NK-92 (cell line): Measurements from ENCODE around the gene ZNF292.
"Not testable (repeated sequence)": the region's sequence is repeated elsewhere in the genome, so short reads cannot be mapped to it uniquely, and the experiment has no call there.

Source experiments
- DNase-seq: peaks from one replicate; lab custom pipeline; 2025; ENCODE audit not compliant: unreplicated experiment; lab: John Stamatoyannopoulos, UW

The ZNF292 gene

GRCh38 chr6:87212596-87212995 is 57.2 kb downstream of the ZNF292 start:
- no peak for DNase-seq

DNA sequence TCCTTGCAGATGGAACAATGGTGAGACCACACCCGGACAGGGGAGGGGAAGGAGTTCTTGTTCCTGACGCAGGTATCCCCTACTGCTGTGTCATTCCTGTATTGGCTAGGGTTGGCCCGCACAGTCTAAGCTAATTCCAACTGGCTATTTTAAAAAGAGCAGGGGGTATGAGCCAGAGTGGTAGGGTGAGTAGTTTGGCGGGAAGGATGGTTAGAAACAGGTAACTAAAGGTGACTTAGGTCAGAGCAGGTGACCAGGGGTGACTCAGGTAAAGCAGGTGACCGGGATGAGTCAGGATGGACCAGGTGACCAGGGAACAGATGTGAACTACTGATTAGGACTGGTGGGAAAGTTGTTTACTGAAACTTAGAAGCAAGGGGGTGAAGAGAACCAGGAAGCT is 58.0 kb downstream of the ZNF292 start:
- DNase-seq = no peak

DNA sequence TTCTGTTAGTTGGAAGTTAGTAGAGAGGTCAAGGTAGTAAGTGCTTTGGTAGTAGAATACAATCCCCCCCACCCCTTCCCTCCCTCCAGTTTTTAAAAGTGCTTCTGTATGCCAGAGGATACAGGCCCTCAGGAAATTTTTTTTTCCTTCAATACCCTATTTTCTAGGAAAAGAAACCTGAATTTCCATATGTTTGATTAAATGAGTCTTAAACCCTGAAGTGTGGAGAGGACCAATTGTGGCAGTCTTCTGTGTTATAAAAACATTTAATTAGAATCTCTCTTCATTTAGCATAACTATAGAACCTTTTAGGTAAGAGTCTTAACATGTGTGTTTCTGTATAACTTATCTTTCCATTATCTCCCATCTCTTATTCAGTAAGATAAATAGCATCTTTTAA is 59.5 kb downstream of the ZNF292 start:
- DNase-seq = no peak

GRCh38 chr6:87220997-87221396 is 65.6 kb downstream of the ZNF292 start:
- DNase-seq = no peak

DNA sequence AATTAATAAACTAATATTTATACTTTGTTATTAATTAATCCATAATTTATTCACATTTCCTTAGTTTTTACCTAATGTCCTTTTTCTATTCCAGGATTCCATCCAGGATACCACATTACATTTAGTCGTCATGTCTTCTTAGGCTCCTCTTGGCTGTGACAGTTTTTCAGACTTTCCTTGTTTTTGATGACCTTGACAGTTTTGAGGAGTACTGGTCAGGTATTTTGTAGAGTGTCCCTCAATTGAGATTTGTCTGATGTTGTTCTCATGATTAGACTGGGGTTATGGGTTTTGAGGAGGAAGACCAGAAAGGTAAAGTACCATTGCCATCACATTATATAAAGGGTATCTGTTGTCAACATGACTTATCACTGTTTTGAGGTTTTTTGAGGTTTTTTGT is 67.3 kb downstream of the ZNF292 start:
- no peak for DNase-seq

- no peak for DNase-seq
Measured at GRCh38 chr6:87224971-87225370, 69.6 kb downstream of the ZNF292 start.

GRCh38 chr6:87225511-87225910 is 70.1 kb downstream of the ZNF292 start:
- no peak for DNase-seq

DNA sequence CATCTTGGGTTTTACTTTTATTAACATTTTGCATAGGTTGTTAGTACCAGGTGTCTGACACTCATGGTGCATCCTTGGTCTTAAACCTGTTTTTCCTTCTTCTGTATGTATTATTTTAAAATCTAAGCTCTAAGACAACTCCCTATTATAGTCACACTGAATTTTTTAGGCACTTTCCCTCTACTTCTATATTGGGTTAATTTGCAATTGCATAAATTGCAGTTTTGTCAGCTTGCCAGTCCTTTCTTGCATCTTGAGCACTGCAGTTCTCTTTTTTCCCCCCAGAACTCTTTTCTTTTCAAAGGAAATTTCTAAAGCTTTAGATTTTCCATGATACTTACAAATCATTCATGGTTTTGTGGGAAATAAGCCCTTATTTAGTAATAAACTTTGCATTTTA is 70.6 kb downstream of the ZNF292 start:
- DNase-seq = no peak

- no peak for DNase-seq
Measured at GRCh38 chr6:87230801-87231200, 75.4 kb downstream of the ZNF292 start.

GRCh38 chr6:87237804-87238203 is 82.4 kb downstream of the ZNF292 start:
- no peak for DNase-seq

GRCh38 chr6:87239098-87239635 is 83.8 kb downstream of the ZNF292 start:
- not testable (repeated sequence) for DNase-seq

DNA sequence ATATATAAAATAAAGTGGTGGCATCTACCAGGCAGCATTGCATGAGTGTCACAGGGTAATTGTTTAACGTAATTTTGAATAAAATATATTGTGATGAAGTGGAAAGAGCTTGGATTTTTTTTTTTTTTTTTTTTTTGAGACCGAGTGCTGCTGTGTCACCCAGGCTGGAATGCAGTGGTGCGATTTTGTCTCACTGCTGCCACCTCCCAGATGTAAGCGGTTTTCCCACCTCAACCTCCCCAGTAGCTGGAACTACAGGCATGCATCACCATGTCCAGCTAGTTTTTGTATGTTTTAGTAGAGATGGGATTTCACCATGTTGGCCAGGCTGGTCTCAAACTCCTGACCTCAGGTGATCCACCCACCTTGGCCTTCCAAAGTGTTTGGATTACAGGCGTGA is 85.9 kb downstream of the ZNF292 start:
- DNase-seq = no peak

DNA sequence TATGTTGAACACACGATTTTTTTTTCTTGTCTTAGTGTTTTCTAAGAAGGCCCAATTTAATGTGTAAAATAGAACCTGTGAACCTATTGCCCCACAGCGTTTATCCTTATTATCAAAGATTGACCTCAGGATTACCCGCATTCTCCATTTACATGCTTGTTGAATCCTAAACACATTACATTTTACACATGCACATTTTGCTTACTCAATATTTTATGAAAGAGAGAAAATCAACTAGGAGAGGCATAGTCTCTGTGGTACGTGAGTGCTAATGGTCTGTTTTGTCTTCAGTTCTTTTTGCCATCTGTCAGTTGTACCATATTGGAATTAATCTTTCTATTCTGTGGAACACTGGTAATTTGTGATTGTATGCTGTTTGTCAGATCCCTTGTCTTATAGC is 86.9 kb downstream of the ZNF292 start:
- no peak for DNase-seq

DNA sequence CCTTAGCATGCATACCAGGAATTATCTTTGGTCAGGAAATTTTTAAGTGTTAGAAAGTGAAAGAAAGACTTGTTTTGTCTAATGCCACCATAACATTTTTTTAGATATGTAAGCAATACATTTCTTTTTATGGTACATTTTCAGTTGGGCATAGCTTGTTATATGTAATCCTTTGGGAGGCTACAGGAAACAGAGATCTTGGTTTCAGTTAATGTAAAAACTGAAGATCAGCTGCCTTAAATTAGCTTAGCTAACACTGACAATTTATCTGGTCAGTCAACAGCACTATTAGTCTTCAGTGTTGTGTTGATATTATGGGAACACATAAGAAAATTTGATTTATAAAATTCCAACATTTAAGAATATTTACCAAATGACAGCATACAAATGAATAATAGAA is 88.4 kb downstream of the ZNF292 start:
- no peak for DNase-seq

- no peak for DNase-seq
Measured at GRCh38 chr6:87244380-87244779, 89.0 kb downstream of the ZNF292 start.

GRCh38 chr6:87250019-87250418 is 94.7 kb downstream of the ZNF292 start:
- DNase-seq = no peak

GRCh38 chr6:87251225-87251624 is 95.9 kb downstream of the ZNF292 start:
- DNase-seq = no peak

GRCh38 chr6:87251725-87252124 is 96.4 kb downstream of the ZNF292 start:
- no peak for DNase-seq

- DNase-seq = no peak
Measured at GRCh38 chr6:87257046-87257445, 101.7 kb downstream of the ZNF292 start.

DNA sequence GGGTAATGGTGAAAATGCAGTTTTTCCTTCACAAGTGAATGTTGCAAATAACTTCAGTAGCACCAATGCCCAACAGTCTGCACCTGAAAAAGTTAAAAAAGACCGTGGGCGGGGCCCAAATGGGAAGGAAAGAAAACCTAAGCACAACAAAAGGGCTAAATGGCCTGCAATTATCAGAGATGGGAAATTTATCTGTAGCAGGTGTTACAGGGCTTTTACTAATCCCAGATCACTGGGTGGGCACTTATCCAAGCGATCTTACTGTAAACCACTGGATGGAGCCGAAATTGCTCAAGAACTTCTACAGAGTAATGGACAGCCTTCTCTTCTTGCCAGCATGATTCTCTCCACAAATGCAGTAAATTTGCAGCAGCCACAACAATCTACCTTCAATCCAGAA is 102.2 kb downstream of the ZNF292 start:
- DNase-seq = no peak

DNA sequence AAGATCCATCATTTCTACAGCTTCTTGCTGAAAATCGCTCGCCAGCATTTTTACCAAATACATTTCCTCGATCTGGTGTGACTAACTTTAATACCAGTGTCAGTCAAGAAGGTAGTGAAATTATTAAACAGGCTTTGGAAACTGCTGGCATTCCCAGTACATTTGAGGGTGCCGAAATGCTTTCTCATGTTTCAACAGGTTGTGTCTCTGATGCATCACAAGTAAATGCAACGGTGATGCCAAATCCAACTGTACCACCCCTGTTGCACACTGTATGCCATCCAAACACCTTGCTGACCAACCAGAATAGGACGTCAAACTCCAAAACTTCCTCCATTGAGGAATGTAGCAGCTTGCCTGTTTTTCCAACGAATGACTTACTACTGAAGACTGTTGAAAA is 102.6 kb downstream of the ZNF292 start:
- no peak for DNase-seq

DNA sequence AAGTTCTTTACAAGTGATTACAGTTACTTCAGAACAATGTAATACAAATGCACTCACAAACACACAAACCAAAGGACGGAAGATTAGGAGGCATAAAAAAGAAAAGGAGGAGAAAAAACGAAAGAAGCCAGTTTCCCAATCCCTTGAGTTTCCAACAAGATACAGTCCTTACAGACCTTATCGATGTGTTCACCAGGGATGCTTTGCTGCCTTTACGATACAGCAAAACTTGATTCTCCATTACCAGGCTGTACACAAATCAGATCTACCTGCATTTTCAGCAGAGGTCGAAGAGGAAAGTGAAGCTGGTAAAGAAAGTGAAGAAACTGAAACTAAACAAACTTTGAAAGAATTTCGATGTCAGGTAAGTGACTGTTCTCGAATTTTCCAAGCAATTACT is 104.4 kb downstream of the ZNF292 start:
- DNase-seq = no peak

DNA sequence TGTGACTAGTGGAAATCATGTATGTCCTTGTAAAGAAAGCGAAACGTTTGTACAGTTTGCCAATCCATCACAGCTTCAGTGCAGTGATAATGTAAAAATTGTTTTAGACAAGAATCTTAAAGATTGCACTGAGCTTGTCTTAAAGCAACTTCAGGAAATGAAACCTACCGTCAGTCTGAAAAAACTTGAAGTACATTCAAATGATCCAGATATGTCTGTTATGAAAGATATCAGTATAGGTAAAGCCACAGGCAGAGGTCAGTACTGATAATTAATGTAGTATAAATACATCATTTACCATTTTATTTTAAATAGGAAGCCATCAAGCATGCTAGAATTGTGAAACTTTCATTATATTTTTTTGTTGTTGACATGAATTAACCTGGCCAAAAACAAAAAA is 106.2 kb downstream of the ZNF292 start:
- no peak for DNase-seq

DNA sequence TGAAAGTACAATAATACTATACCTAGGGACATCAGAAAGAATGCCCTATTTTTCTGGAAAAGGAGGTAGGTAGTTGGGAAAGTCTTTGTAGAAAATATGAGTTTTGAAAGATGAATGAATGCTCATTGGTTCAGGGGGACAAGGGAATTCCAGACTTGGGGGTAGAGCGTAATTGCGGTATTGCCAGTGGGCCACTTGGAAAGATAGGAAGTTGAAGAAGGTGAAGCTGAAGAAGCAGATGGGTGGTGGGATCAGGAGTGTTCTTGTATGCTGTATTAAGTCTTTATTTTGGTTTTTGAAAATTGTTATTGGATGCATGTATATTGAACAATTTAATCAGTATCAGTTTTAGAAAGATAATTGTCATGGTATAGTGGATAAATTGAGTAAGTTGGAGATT is 109.1 kb downstream of the ZNF292 start:
- DNase-seq = no peak
